NT2/D1 (cell line): ENCODE measurements around the gene TOX2.

ENCODE experiments used
- DNase-seq: peaks from one replicate; pipeline ENCODE4 v3.0.0-alpha.2; 2011; ENCODE audit warnings: low read depth, low spot score
- H3K27me3 ChIP-seq: 2 replicates; pipeline ENCODE4 v1.6.0; 2011; ENCODE audit warnings: mild to moderate bottlenecking; ENCODE audit not compliant: insufficient read length, insufficient read depth
- H3K36me3 ChIP-seq: 2 replicates; pipeline ENCODE4 v1.6.1; 2011; ENCODE audit warnings: mild to moderate bottlenecking, low read length, mixed read lengths; ENCODE audit not compliant: insufficient read depth, insufficient read length
- H3K4me1 ChIP-seq: 2 replicates; pipeline ENCODE4 v1.5.1; 2011; ENCODE audit not compliant: insufficient read depth, insufficient read length
- H3K4me3 ChIP-seq: 2 replicates; pipeline ENCODE4 v1.5.1; 2011; ENCODE audit warnings: low read depth; ENCODE audit not compliant: insufficient read length
- H3K9ac ChIP-seq: 2 replicates; pipeline ENCODE4 v1.6.0; 2011; ENCODE audit warnings: low read depth; ENCODE audit not compliant: insufficient read length
- H3K9me3 ChIP-seq: 2 replicates; pipeline ENCODE4 v1.5.1; 2011; ENCODE audit warnings: mild to moderate bottlenecking, low read length; ENCODE audit not compliant: insufficient read depth
- SUZ12 ChIP-seq: IDR thresholded peaks from 2 replicates; pipeline ENCODE4 v1.6.1; 2011; ENCODE audit not compliant: insufficient read length, insufficient read depth; ENCODE audit errors: extremely low read depth
- YY1 ChIP-seq: IDR thresholded peaks from 2 replicates; pipeline ENCODE4 v1.6.1; 2011; ENCODE audit not compliant: insufficient read length, insufficient read depth
- ZNF274 ChIP-seq: IDR thresholded peaks from 2 replicates; pipeline ENCODE4 v1.6.1; 2011; ENCODE audit warnings: mild to moderate bottlenecking, low read depth, low read length

TOX2 gene

DNA sequence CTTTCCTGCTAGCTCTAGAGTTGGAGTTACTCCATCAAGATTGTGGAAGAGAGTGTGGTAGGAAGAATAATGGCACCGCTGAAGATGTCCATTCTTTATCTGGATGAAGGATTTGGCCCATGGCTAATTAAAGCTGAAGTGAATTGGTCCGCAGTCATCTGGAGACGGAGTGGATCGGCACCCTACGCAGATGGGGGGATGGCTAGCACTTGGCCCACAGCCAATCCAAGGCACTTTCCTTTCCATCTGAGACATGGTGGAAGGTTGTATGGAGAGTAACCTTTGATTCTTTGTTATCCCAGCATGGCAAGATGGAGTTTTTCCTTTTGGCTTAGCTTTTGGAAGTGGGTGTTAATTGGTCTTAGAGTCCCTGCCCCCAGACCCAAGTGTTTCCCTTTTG, 184.0 kb downstream of the TOX2 start:
- H3K36me3 ChIP-seq, result no peaks in the 10 kb centered on the region
- no peak overlapping the region for H3K9ac ChIP-seq
- H3K4me3 ChIP-seq, result no peak overlapping the region
- no peak for DNase-seq
- H3K9me3 ChIP-seq, result peaks cover 9% of the 10 kb centered on the region; the same call in 1 of the 2 replicates
- no peaks in the 10 kb centered on the region for H3K4me1 ChIP-seq
- no peaks in the 10 kb centered on the region for H3K27me3 ChIP-seq
- no peak for TF ChIP-seq ZNF274
- TF ChIP-seq YY1, result no peak
- TF ChIP-seq SUZ12, result no peak

DNA sequence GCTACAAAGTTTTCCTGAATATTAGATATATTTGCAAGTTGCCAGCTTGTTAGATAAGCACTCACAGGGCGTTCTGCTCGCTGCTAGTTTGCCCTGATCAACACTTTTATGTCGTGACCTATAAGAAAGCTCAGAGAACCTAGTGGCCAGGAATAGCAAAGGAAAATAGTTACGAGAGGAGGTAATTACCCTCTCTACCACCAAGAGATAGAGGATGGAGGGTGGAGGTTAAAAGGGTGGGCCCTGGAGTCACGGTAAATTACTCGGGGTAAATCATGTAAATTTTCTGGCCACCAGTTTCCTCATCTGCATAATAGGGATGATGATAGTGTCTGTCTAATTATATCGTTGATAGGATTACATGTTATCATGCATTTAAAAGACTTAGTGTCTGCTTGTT, 185.2 kb downstream of the TOX2 start:
- no peaks in the 10 kb centered on the region for H3K4me1 ChIP-seq
- H3K9me3 ChIP-seq, result peaks cover 9% of the 10 kb centered on the region; the same call in 1 of the 2 replicates
- H3K27me3 ChIP-seq, result no peaks in the 10 kb centered on the region
- DNase-seq, result no peak
- H3K4me3 ChIP-seq, result no peak overlapping the region
- H3K36me3 ChIP-seq, result no peaks in the 10 kb centered on the region
- TF ChIP-seq ZNF274, result no peak
- H3K9ac ChIP-seq, result no peak overlapping the region

DNA sequence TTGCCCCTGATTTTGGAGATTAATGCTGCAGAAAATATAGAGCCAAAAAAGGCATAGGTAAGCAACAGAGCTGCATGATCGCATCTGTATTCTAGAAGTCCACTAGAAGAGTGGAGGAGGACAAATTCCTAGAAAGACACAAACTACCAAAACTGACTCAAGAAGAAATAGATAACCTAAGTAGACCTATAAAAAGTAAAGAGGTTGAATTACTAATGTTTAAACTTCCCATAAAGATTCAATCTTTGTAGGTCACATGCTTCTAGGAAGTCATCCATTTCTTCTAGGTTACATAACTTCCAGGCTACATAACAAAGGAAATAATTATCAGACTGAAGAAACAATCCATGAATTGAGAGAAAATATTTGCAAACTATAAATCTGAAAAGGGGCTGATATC, 187.9 kb downstream of the TOX2 start:
- H3K4me3 ChIP-seq, result no peak overlapping the region
- no peak for DNase-seq
- H3K9ac ChIP-seq, result no peak overlapping the region
- H3K27me3 ChIP-seq, result no peaks in the 10 kb centered on the region
- no peaks in the 10 kb centered on the region for H3K4me1 ChIP-seq
- peaks cover 17% of the 10 kb centered on the region for H3K9me3 ChIP-seq
- no peaks in the 10 kb centered on the region for H3K36me3 ChIP-seq
- TF ChIP-seq YY1 (no peak), ZNF274 (no peak), SUZ12 (no peak)

DNA sequence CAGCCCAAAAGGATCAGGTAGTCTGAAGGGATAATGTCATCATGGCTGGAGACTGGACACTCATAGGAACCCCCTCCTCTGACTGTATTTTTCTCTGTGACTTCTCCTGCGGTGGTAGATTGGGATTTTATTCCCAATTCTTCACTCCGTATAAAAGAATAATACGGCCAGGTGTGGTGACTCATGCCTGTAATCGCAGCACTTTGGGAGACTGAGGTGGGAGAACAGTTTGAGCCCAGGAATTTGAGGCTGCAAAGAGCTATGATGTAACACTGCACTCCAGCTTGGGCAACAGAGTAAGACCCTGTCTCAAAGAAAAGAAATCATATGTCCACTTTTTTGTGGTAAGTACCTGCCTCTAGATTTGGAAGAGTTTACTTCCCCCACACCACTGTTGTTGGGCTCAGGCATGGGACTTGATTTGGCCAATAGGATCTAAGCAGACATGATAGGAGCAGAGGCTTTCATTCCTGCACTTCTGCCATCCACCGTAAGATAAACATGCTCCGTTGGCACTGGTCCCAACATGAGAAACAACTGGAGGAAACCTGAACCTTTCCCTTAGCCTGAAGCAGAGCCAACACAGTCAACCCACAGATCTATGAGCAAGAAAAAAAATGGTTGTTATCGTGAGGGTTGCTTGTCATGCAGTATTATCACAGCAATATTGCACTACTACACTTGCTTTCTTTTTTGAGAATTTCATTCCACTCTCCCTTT, 190.3 kb downstream of the TOX2 start:
- no peaks in the 10 kb centered on the region for H3K27me3 ChIP-seq
- DNase-seq, result no peak
- H3K4me3 ChIP-seq, result no peak overlapping the region
- peaks cover 36% of the 10 kb centered on the region for H3K9me3 ChIP-seq
- H3K36me3 ChIP-seq, result no peaks in the 10 kb centered on the region
- TF ChIP-seq YY1, result no peak
- TF ChIP-seq ZNF274, result no peak
- TF ChIP-seq SUZ12, result no peak
- H3K9ac ChIP-seq, result no peak overlapping the region
- H3K4me1 ChIP-seq, result no peaks in the 10 kb centered on the region

DNA sequence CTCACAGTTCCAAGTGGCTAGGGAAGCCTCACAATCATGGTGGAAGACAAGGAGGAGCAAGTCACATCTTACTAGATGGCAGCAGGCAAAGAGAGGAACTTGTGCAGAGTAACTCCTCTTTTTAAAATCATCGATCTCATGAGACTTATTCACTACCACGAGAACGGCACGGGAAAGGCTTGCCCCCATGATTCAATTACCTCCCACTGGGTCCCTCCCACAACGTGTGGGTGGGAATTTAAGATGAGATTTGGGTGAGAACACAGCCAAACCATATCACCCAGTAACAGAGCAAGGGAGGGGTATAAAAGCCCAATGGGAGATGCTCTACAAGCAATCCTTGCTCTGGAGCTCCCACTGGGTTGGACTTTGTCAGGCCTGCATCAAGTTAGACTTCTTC, 192.0 kb downstream of the TOX2 start:
- DNase-seq, result no peak
- Histone ChIP-seq H3K27me3 (no peaks in the 10 kb centered on the region), H3K4me1 (no peaks in the 10 kb centered on the region), H3K36me3 (no peaks in the 10 kb centered on the region), H3K9ac (no peak overlapping the region), H3K4me3 (no peak overlapping the region), H3K9me3 (peaks cover 36% of the 10 kb centered on the region)
- TF ChIP-seq SUZ12, result no peak
- TF ChIP-seq ZNF274, result no peak
- no peak for TF ChIP-seq YY1

DNA sequence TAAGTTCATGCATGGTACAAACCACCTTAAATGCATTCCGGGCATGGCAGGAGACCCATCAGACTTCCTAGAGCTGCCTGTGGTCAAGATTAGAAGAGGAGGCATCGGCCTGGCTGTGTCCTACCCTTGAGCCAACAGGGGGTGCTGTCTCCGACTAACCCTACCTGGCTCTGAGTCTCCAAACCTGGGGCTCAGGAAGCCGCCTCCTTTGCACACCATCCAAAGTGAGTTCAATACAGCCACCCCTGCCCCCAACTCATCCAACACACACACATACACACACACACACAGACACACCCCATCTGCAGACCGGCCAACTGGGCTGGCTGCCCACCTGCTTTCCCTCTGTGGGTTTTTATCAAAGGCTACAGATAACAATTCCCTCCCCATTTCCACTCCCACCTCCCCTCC, 195.3 kb downstream of the TOX2 start:
- Histone ChIP-seq H3K27me3 (no peaks in the 10 kb centered on the region), H3K4me1 (peaks cover 18% of the 10 kb centered on the region), H3K4me3 (no peak overlapping the region), H3K9me3 (peaks cover 26% of the 10 kb centered on the region), H3K36me3 (peaks cover 20% of the 10 kb centered on the region), H3K9ac (no peak overlapping the region)
- TF ChIP-seq SUZ12 (no peak), YY1 (no peak), ZNF274 (no peak)
- no peak for DNase-seq

DNA sequence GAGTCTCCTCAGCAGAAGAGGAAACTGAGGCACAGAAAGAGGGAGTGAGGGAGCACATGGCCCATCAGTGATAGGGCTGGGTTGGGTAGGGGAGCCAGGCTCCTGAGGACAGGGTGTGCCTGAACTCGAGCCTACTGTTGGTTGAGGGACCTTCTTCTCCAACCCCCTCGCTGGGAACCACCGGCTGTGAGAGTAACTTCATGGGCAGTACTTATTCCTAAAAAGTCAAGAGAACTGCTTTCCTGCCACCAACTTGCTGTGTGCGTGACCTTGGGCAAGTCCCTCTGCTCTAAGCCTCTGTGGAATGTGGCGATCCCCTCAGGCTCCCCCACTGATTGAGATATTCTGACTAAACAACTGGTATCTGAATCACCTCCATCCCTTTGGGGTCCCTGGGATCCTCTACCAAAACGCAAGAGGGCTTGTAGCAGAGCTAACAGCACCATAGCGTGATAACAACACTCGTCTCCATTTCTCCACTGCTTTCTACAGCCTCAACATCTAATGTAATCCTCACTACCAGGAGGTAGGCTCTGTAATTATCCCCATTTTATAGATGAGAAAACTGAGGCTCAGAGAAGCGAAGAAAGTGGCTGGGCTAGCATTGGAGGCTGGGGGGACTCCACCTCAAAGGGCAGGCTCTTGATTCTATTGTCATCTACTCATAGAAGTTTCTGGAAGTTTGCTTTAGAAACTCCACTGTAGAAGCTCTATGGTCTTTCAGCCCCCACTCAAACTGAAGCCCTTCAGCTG, 196.3 kb downstream of the TOX2 start:
- Histone ChIP-seq H3K9ac (no peak overlapping the region), H3K4me3 (no peak overlapping the region), H3K4me1 (peaks cover 18% of the 10 kb centered on the region), H3K27me3 (no peaks in the 10 kb centered on the region), H3K9me3 (peaks cover 26% of the 10 kb centered on the region), H3K36me3 (peaks cover 30% of the 10 kb centered on the region)
- no peak for DNase-seq
- TF ChIP-seq YY1 (no peak), SUZ12 (no peak), ZNF274 (no peak)
